ENCODE measurements around the gene PRCC.

The PRCC gene

GRCh38 chr1:156767101-156767878 is at the start of gene PRCC:
PRCC (plus strand) TSS chr1:156767535; CDS start chr1:156767772, 237 bp downstream.
- DNase-seq = peak; percentile 99

GRCh38 chr1:156721131-156721530 is 46.2 kb upstream of the PRCC start:
- no peak for DNase-seq

- peak; percentile 18 for DNase-seq
Measured at GRCh38 chr1:156721535-156721934, 45.8 kb upstream of the PRCC start.

- peak; percentile 88 for DNase-seq
Measured at GRCh38 chr1:156725683-156726280, 41.6 kb upstream of the PRCC start.

- DNase-seq = peak; percentile 67
Measured at GRCh38 chr1:156726549-156727226, 40.6 kb upstream of the PRCC start.

- DNase-seq = no peak
Measured at GRCh38 chr1:156727492-156727891, 39.8 kb upstream of the PRCC start.

- peak; percentile 82 for DNase-seq
Measured at GRCh38 chr1:156727926-156728598, 39.3 kb upstream of the PRCC start, which contains the start of gene METTL25B. METTL25B (plus strand) TSS chr1:156728469; CDS start chr1:156729105, 636 bp downstream.

- peak; percentile 99 for DNase-seq
Measured at GRCh38 chr1:156728599-156729462, 38.5 kb upstream of the PRCC start, which contains the start of gene ISG20L2. ISG20L2 (minus strand) TSS chr1:156728766; CDS start chr1:156727652, 1,114 bp downstream.

GRCh38 chr1:156733989-156734584 is 33.2 kb upstream of the PRCC start:
- no peak for DNase-seq

GRCh38 chr1:156738407-156738806 is 28.9 kb upstream of the PRCC start:
- DNase-seq = no peak

GRCh38 chr1:156738916-156739315 is 28.4 kb upstream of the PRCC start:
- no peak for DNase-seq

- no peak for DNase-seq
Measured at GRCh38 chr1:156740237-156740740, 27.0 kb upstream of the PRCC start.

GRCh38 chr1:156740741-156741480 is 26.4 kb upstream of the PRCC start, which contains the start of gene MRPL24:
MRPL24 (minus strand) TSS chr1:156741088; CDS start chr1:156738704, 2,384 bp downstream.
- peak; percentile 99 for DNase-seq

GRCh38 chr1:156741481-156741983 is 25.8 kb upstream of the PRCC start:
- no peak for DNase-seq

- no peak for DNase-seq
Measured at GRCh38 chr1:156742017-156742416, 25.3 kb upstream of the PRCC start.

- DNase-seq = no peak
Measured at GRCh38 chr1:156742801-156743200, 24.5 kb upstream of the PRCC start.

- DNase-seq = no peak
Measured at GRCh38 chr1:156743367-156744302, 23.7 kb upstream of the PRCC start.

- no peak for DNase-seq
Measured at GRCh38 chr1:156744344-156744743, 23.0 kb upstream of the PRCC start.

GRCh38 chr1:156744786-156745419 is 22.4 kb upstream of the PRCC start:
- no peak for DNase-seq
